Tibial nerve (tissue), 4 donors: Measurements from ENCODE around the gene B4GALT2.

ENCODE experiments used
- EP300 ChIP-seq, 2 donors: sonication (generic); formaldehyde crosslinking; IDR thresholded peaks; one replicate each; pipeline ENCODE4 v1.6.1; 2017; ENCODE audit warnings: antibody characterized with exemption in 2 of 2, mild to moderate bottlenecking in 1 of 2
- POLR2A ChIP-seq, 2 donors: fragments of 450-650 bp; IDR thresholded peaks; one replicate each; pipeline ENCODE4 v1.6.1; 2017; ENCODE audit warnings: antibody characterized with exemption in 2 of 2, mild to moderate bottlenecking in 2 of 2, moderate library complexity in 2 of 2
- TF ChIP-seq, protein P1 (sequence below), 5 experiments: fragments of 200-600 bp in 3 of 5; fragments of 450-650 bp in 2 of 5; sonication (generic) in 3 of 5; IDR thresholded peaks; one replicate each; pipeline ENCODE4 v1.5.1; 2016 to 2019; ENCODE audit warnings: antibody characterized with exemption in 5 of 5, mild to moderate bottlenecking in 3 of 5, moderate library complexity in 2 of 5

DNA sequence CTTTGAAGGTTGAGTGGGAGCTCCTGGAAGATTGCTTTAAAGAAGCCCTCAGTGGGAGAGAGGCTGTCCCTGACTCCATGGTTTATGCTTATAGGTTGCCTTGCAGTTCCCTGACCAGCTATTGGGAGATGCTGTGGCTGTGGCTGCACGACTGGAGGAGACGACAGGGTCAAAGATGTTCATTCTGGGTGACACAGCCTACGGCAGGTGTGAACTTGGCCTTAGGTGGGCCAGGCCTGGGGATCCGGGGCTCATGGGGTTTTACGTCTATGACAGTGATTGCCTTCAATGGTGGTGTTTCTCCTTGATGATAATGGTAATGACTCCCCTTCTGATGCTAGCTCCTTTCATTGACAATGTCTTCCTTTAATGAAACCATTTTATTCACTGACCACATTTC lies 8.5 kb upstream of the B4GALT2 start:
- TF ChIP-seq, protein P1, sequence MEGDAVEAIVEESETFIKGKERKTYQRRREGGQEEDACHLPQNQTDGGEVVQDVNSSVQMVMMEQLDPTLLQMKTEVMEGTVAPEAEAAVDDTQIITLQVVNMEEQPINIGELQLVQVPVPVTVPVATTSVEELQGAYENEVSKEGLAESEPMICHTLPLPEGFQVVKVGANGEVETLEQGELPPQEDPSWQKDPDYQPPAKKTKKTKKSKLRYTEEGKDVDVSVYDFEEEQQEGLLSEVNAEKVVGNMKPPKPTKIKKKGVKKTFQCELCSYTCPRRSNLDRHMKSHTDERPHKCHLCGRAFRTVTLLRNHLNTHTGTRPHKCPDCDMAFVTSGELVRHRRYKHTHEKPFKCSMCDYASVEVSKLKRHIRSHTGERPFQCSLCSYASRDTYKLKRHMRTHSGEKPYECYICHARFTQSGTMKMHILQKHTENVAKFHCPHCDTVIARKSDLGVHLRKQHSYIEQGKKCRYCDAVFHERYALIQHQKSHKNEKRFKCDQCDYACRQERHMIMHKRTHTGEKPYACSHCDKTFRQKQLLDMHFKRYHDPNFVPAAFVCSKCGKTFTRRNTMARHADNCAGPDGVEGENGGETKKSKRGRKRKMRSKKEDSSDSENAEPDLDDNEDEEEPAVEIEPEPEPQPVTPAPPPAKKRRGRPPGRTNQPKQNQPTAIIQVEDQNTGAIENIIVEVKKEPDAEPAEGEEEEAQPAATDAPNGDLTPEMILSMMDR (IDR thresholded peaks at IDR 0.05), result no peak
- TF ChIP-seq POLR2A (IDR thresholded peaks at IDR 0.05), result no peak
- no peak for TF ChIP-seq EP300 (IDR thresholded peaks at IDR 0.05)
